ENCODE results near the gene SHANK2.

SHANK2 gene

GRCh38 chr11:71214553-71215424, 37.6 kb downstream of the SHANK2 start:
- TF ChIP-seq EZH2 (IDR thresholded peaks at IDR 0.05; ENCODE audit: borderline replicate concordance, low read depth, low read length, severe bottlenecking), result no peak
- DNase-seq, result no peak
- Histone ChIP-seq H3K4me2 (ENCODE audit: insufficient read depth, low read length) (no peak overlapping the region), H3K4me3 (ENCODE audit: low read depth in 1 of 2, low read length in 2 of 2) (no peak overlapping the region), H3K4me1 (ENCODE audit: insufficient read depth, low read length) (no peaks in the 10 kb centered on the region), H3K36me3 (ENCODE audit: insufficient read depth, low read length) (no peaks in the 10 kb centered on the region), H3K27ac (ENCODE audit: low read length) (no peak overlapping the region), H3K9ac (ENCODE audit: low read depth, low read length) (no peak overlapping the region), H4K20me1 (ENCODE audit: insufficient read depth, low read length) (no peaks in the 10 kb centered on the region), H2AFZ (ENCODE audit: low read depth, low read length) (no peak overlapping the region), H3K27me3 (ENCODE audit: insufficient read depth, low read length, poor library complexity) (no peaks in the 10 kb centered on the region), H3K9me3 (ENCODE audit: insufficient read depth, low read length, severe bottlenecking) (no peaks in the 10 kb centered on the region), H3K79me2 (ENCODE audit: insufficient read depth, low read length) (no peaks in the 10 kb centered on the region)
- no peak for ATAC-seq (ENCODE audit: insufficient read depth, low read depth)

- Histone ChIP-seq H2AFZ (ENCODE audit: low read depth, low read length) (no peak overlapping the region), H3K9me3 (ENCODE audit: insufficient read depth, low read length, severe bottlenecking) (peaks cover 3% of the 10 kb centered on the region), H3K4me2 (ENCODE audit: insufficient read depth, low read length) (no peak overlapping the region), H3K36me3 (ENCODE audit: insufficient read depth, low read length) (no peaks in the 10 kb centered on the region), H3K79me2 (ENCODE audit: insufficient read depth, low read length) (no peaks in the 10 kb centered on the region), H3K4me3 (ENCODE audit: low read depth in 1 of 2, low read length in 2 of 2) (no peak overlapping the region), H3K27me3 (ENCODE audit: insufficient read depth, low read length, poor library complexity) (no peaks in the 10 kb centered on the region), H3K9ac (ENCODE audit: low read depth, low read length) (no peak overlapping the region), H4K20me1 (ENCODE audit: insufficient read depth, low read length) (no peaks in the 10 kb centered on the region), H3K27ac (ENCODE audit: low read length) (no peak overlapping the region), H3K4me1 (ENCODE audit: insufficient read depth, low read length) (no peaks in the 10 kb centered on the region)
- DNase-seq, result no peak
- TF ChIP-seq EZH2 (IDR thresholded peaks at IDR 0.05; ENCODE audit: borderline replicate concordance, low read depth, low read length, severe bottlenecking) (no peak), CTCF (IDR thresholded peaks at IDR 0.05; ENCODE audit: borderline replicate concordance, extremely low read depth, low read length, poor library complexity, severe bottlenecking) (no peak)
- ATAC-seq (ENCODE audit: insufficient read depth, low read depth), result no peak
Measured at GRCh38 chr11:71213696-71214552, 38.5 kb downstream of the SHANK2 start.

DNA sequence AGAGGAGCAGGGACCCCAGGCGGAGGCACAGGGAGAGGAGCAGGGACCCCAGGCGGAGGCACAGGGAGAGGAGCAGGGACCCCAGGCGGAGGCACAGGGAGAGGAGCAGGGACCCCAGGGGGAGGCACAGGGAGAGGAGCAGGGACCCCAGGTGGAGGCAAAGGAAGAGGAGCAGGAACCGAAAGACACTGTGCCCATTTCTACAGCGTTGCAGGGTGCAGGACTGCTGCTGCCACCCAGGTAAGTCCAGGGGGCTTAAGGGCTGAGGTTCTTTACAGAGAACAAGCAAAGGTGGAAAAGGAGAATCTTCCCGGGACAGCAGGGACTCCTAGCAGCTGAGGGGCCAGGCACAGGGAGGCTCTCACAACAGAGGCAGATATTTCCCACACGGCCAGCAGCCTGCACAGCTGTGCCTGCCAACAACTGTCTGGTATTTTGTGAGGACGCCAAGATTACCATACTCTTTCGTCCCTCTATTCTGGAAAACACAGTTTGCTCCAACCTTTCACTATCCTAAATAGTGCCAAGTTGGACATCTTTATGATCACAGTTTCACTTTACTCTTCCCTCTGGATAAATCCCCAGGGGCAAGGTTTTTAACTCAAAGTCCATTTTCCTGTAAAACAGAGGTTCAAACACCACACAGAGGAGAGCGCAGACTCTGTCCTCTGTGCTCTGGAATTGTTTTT, 39.4 kb downstream of the SHANK2 start:
- no peak overlapping the region for H3K9ac ChIP-seq (ENCODE audit: low read depth, low read length)
- ATAC-seq (ENCODE audit: insufficient read depth, low read depth) (no peak), DNase-seq (no peak)
- no peaks in the 10 kb centered on the region for H3K27me3 ChIP-seq (ENCODE audit: insufficient read depth, low read length, poor library complexity)
- peaks cover 9% of the 10 kb centered on the region for H3K9me3 ChIP-seq (ENCODE audit: insufficient read depth, low read length, severe bottlenecking)
- H3K4me1 ChIP-seq (ENCODE audit: insufficient read depth, low read length), result no peaks in the 10 kb centered on the region
- H2AFZ ChIP-seq (ENCODE audit: low read depth, low read length), result no peak overlapping the region
- no peaks in the 10 kb centered on the region for H3K79me2 ChIP-seq (ENCODE audit: insufficient read depth, low read length)
- H3K4me2 ChIP-seq (ENCODE audit: insufficient read depth, low read length), result no peak overlapping the region
- H3K36me3 ChIP-seq (ENCODE audit: insufficient read depth, low read length), result no peaks in the 10 kb centered on the region
- no peak overlapping the region for H3K4me3 ChIP-seq (ENCODE audit: low read depth in 1 of 2, low read length in 2 of 2)
- H4K20me1 ChIP-seq (ENCODE audit: insufficient read depth, low read length), result no peaks in the 10 kb centered on the region
- TF ChIP-seq CTCF (IDR thresholded peaks at IDR 0.05; ENCODE audit: borderline replicate concordance, extremely low read depth, low read length, poor library complexity, severe bottlenecking) (no peak), EZH2 (IDR thresholded peaks at IDR 0.05; ENCODE audit: borderline replicate concordance, low read depth, low read length, severe bottlenecking) (no peak)
- no peak overlapping the region for H3K27ac ChIP-seq (ENCODE audit: low read length)

Measured in DND-41 (cell line).